Activated naive CD8-positive, alpha-beta T cell treated with anti-CD3 and anti-CD28 coated beads, Interleukin-2, amount 50 U/mL, for 16 hours (primary cell): ENCODE measurements around the gene TTC7B.

Experiments
- DNase-seq: peaks from one replicate; pipeline ENCODE4 v3.0.0-alpha.2; 2020; ENCODE audit warnings: low read depth, low spot score

Gene TTC7B

GRCh38 chr14:90805662-90806540, 10.3 kb downstream of the TTC7B start:
- no peak for DNase-seq

GRCh38 chr14:90805084-90805391, 11.2 kb downstream of the TTC7B start:
- no peak for DNase-seq

GRCh38 chr14:90804292-90805083, 11.7 kb downstream of the TTC7B start:
- DNase-seq: no peak

- DNase-seq: no peak
Observed at GRCh38 chr14:90803249-90803648, 13.0 kb downstream of the TTC7B start.

GRCh38 chr14:90799420-90799819, 16.8 kb downstream of the TTC7B start:
- DNase-seq: no peak

GRCh38 chr14:90797919-90798318, 18.3 kb downstream of the TTC7B start:
- DNase-seq: no peak

- no peak for DNase-seq
Observed at GRCh38 chr14:90797451-90797850, 18.8 kb downstream of the TTC7B start.

GRCh38 chr14:90796329-90796728, 19.9 kb downstream of the TTC7B start:
- no peak for DNase-seq

- DNase-seq: no peak
Observed at GRCh38 chr14:90795744-90796143, 20.5 kb downstream of the TTC7B start.

- no peak for DNase-seq
Observed at GRCh38 chr14:90791486-90791885, 24.7 kb downstream of the TTC7B start.

- no peak for DNase-seq
Observed at GRCh38 chr14:90788031-90788430, 28.2 kb downstream of the TTC7B start.

GRCh38 chr14:90785876-90786450, 30.3 kb downstream of the TTC7B start:
- no peak for DNase-seq

GRCh38 chr14:90785471-90785870, 30.8 kb downstream of the TTC7B start:
- no peak for DNase-seq

- DNase-seq: no peak
Observed at GRCh38 chr14:90784621-90785270, 31.5 kb downstream of the TTC7B start.

GRCh38 chr14:90783344-90783743, 32.9 kb downstream of the TTC7B start:
- no peak for DNase-seq

GRCh38 chr14:90782892-90783291, 33.3 kb downstream of the TTC7B start:
- DNase-seq: no peak

GRCh38 chr14:90781876-90782275, 34.4 kb downstream of the TTC7B start:
- no peak for DNase-seq

GRCh38 chr14:90781344-90781761, 34.9 kb downstream of the TTC7B start:
- no peak for DNase-seq

- no peak for DNase-seq
Observed at GRCh38 chr14:90780519-90780918, 35.7 kb downstream of the TTC7B start.

GRCh38 chr14:90778571-90779255, 37.5 kb downstream of the TTC7B start:
- DNase-seq: no peak

- no peak for DNase-seq
Observed at GRCh38 chr14:90777830-90778485, 38.3 kb downstream of the TTC7B start.
